ENCODE results near the gene WDR35. TPM values are rescaled to one million over a fixed set of nuclear protein-coding genes. Genes with fewer than 3 reads are reported as not detected.

WDR35 gene
- total RNA-seq, 2 experiments from 2014 or later: 4.1 to 4.7 TPM

GRCh38 chr2:19861813-19862212 is 128.1 kb downstream of the WDR35 start:
- POLR2A ChIA-PET: interaction anchor here (0.6 kb wide), 1 partner anchor 123 kb away, joined by 3 read pairs; no protein-coding TSS in a partner anchor
- no peak overlapping the region for H3K4me3 Mint-ChIP-seq
- no peak overlapping the region for H3K27ac Mint-ChIP-seq
- H3K9me3 Mint-ChIP-seq: no peaks in the 10 kb centered on the region
- DNase-seq (no peak), ATAC-seq (ENCODE audit: low read depth) (no peak)
- no peaks in the 10 kb centered on the region for H3K4me1 Mint-ChIP-seq
- H3K27me3 Mint-ChIP-seq: peaks cover 6% of the 10 kb centered on the region
- H3K36me3 Mint-ChIP-seq: no peaks in the 10 kb centered on the region

Other genes starting within 250 kb of the WDR35 start
- 10 to 100 TPM; 41.2 to 43.5 TPM for gene TTC32, start 88.1 kb downstream of the WDR35 start, total RNA-seq
- gene MATN3, start 22.6 kb upstream of the WDR35 start, total RNA-seq: not detected
- 10 to 100 TPM; 27.2 to 31.8 TPM for gene LAPTM4A, start 61.5 kb upstream of the WDR35 start, total RNA-seq
- under 1 TPM in 1 of 2 experiments, not detected in 1; 0.22 TPM for gene SDC1, start 235.0 kb upstream of the WDR35 start, total RNA-seq